ENCODE results near the gene NGDN.

Gene NGDN

DNA sequence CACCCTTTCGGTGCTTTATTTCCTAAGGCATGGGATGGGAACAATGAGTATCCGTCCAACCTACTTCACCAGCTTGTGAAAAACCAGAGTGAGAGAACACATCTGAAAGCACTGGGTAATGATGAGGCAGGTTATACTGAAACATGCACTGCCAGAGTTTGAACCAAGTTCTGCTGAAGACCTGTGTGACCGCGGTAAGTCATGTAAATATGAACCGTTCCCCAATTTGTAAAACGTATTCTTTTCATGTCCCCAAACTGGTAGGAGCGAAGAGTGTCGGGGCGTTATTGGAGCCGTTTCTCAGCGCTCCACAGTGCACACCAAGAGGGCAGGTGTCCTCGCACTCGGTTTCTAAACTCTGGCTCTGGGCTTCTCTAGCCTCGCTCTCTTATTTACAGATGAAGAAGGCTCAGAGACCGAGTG, 788 bp upstream of the NGDN start:
- in situ Hi-C loops (cut with MboI; ENCODE audit: low sequenced_read_pairs), result no loop called here

DNA sequence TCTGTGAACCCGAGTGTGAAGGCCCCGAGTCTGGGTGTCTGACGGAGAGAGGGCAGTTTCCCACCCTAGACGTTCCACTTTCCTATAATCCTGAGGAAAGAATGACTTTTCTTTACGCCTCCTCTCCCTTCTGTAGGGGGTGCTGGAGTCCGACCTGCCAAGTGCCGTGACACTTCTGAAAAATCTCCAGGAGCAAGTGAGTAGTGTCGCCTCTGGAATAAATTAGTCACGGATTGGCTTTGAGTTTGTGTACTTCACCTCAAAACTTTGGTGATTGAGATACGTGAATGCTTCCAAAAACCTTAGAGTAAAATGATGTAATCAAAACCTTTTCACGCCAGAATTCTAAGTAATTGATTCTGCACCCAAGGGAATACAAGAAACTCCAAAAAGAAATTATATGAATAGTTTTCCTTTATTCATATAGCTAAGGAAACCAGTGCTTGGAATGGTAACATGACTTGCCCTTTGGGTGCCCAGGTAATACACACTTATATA, 452 bp downstream of the NGDN start:
- in situ Hi-C loops (cut with MboI; ENCODE audit: low sequenced_read_pairs), result no loop called here

DNA sequence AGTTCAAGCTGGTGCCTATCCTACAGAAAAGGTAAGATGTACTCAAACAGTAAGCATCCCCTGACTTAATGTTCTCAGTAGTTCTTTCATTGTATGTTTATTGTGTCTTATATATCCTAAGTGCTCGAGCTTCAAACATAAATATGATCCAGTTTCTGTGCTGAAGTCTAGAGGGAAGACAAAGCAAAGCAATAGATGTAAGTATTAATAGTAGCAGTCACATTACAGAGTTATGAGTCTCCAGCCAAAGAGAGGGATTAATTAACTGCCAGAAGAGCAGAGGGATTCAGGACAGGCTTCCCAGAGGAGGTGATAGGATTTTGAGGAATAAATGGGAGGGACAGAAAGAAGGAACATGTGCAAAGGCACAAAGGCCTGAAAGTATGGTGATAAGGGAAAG, 1.4 kb downstream of the NGDN start:
- in situ Hi-C loops (cut with MboI; ENCODE audit: low sequenced_read_pairs), result no loop called here

DNA sequence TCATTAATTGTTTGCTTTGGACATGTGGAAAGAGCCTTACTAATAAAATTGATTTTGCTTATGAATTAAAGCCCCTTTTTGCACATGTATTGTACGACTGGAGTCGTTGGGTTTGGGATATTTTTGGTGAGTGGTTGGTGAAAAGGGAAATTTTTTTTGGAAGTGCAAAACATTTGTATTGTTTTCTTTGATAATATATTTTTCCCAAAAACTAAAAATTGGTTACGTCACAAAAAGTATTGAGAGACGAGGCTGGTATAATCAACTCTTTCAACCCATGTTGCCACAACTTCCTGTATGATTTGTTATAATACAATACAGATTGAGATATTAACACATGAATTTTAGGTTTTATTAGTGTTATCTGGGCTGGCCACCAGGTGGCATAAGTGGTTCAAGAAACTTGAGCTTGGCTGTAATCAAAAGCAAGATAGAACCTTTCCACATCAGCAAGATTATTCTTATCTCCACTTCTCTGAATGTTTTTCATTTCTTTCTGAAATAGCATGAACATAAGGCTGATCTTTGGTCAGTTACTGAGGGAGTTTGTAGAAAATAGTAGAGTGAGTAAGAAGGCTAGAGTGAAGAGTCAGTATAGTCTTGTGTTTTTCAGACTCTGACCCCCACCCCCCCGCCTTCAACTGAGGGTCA, 8.7 kb downstream of the NGDN start:
- in situ Hi-C loops (cut with MboI; ENCODE audit: low sequenced_read_pairs), result no loop called here

DNA sequence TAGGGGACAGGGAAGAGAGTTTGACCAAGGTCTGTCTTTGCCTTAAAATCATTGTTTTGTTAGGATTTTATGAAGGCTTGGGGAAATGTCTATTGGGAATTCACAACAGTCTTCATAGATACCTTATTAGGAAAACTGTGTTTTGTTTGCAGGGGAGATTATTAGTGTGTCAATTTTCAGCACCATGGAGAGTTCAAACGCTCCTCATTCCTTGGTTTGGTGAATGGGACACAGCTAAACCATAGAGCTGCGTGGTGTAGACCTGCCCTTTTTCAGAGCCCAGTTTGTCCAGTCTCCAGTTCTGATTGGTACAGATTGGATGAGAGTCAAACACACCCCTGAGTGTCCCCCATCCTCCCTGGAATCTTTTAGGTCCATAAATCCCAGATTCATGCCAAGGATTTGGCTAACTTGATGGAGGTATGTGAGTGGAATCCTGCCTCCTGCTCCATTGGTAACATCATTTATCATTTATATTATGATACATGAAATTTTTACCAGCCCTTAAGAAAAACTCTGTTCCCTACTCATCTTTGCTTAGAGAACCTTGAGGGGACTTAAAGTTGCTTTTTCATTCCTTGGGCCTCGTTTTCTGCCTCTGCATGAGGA, 12.0 kb downstream of the NGDN start:
- in situ Hi-C loops (cut with MboI; ENCODE audit: low sequenced_read_pairs), result loop anchor here (10.0 kb wide), 1 partner anchor 73 kb away; the partner anchor contains the start of genes THTPA and ZFHX2

DNA sequence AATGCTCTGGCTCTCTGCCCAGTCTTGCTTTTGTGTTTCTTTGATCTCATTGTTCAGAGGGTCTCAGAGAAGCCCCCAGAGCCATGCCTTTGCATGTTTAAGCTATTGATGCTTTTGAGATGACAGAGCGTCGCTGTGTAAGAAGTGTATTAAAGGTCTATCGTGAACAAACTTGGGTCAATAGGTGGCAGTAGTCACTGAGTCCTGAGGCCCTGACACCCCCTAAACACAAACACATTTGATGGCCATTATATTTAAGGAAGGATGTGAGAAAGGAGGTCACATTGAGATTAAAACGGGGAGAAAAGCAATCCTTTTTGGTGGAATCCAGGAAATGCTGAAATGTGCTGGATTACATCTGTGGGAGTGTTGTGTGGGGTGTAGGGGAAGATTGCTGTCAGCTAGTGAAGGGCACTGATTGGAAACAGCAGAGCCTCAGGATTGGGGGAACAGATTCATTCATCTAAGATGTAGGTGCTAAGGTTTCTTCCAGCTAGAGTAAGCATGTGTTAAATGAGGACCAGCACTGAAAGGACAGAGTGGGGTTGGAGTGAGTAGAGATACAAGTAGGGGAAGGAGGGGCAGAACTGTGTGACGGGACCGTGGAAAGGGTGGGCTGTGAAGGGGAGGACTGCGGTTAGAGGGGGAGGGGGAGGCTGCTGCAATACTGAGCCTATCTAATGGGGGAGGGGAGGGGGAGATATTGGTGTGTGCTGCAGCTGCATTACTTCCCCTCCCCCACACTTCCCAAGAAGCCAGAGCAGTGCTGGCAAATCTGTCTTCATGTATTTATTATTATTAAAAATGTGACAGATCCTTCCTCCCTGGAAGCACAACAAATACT, 12.7 kb downstream of the NGDN start:
- in situ Hi-C loops (cut with MboI; ENCODE audit: low sequenced_read_pairs), result loop anchor here (10.0 kb wide), 1 partner anchor 73 kb away; the partner anchor contains the start of genes THTPA and ZFHX2

DNA sequence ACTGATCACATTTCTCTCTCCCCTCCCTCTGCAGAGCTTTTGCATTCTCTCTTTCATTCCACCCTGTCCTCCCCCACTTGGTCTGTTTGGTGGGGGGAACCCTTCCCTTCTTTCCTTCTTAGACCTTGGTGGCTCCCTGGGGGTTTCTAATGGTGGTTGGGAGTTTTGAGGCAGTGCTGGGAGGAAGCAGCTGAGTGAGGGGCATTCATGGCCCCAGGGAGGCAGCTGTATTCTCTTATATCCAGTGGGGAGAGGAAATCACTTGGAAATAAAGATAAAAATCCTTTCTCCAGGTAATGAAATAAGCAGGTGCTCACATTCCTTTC, 13.3 kb downstream of the NGDN start:
- in situ Hi-C loops (cut with MboI; ENCODE audit: low sequenced_read_pairs), result loop anchor here (10.0 kb wide), 1 partner anchor 72 kb away; the partner anchor contains the start of genes THTPA and ZFHX2

DNA sequence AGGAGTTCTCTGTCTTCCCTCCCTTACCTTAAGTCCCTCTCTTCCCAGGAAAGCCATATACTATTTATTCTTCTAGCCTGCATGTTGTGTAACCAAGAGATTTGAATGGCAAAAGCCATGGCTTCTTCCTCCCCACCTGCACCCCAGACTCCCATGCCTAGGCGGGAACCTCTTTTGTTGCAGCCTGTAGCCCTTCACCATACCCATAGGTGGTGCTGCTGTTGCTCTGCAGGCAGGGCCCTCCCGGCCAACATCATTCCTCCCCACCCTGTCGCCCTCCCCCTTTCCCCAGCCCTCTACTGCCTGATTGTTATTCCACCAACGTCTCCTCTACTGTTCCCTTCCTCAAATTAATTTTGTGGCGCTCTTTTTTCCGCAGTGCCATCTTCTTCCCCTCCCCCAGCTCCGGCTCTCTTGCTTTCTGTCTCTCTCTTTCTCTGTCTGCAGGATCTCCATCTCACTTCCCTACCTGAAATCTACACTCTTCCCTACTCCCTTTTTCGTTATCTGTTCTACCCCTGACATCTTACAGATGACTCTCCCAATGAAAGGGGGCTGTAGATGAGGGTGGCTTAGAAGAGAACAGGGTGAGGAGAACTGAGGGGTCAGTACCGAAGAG, 13.8 kb downstream of the NGDN start:
- in situ Hi-C loops (cut with MboI; ENCODE audit: low sequenced_read_pairs), result loop anchor here (10.0 kb wide), 1 partner anchor 71 kb away; the partner anchor contains the start of genes THTPA and ZFHX2

DNA sequence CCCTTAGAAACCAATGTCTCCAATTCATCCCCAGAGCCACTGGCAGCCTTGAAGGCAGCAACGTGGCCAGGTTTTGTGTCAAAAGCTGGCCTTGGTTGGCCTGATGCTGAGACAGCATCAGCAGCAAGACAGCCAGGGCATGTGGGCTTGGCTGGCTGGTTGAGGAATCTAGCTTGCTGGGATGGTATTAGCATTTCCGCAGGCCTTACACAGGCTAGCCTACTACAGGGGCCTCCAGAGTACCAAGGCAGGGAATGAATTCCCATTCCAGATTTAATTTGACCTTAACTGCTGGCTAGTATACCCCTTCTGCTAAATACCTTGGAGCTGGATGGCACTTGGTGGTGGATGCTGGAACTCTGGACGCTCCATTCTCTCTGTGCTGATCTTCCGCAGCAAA, 15.8 kb downstream of the NGDN start:
- in situ Hi-C loops (cut with MboI; ENCODE audit: low sequenced_read_pairs), result loop anchor here (10.0 kb wide), 1 partner anchor 69 kb away; the partner anchor contains the start of genes THTPA and ZFHX2

DNA sequence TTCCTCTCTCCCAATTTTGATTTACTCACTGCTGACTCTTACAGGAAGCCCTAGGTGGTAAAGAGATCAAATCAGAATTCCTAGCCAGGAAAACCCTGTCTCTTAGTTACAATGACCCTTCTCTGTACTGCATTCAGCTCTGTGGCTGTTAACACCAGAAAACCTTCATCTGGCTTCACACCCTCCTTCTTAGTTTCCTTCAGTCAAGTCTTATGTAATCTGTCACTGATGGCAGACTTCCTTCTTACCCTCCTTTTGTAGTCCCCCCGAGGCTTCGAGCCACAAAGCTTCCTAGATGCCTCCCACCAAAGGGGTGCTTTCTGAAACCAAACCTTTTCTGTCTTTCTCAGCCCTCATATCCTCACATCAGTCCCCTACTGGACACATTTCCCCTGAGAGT, 16.5 kb downstream of the NGDN start:
- in situ Hi-C loops (cut with MboI; ENCODE audit: low sequenced_read_pairs), result loop anchor here (10.0 kb wide), 1 partner anchor 69 kb away; the partner anchor contains the start of genes THTPA and ZFHX2

DNA sequence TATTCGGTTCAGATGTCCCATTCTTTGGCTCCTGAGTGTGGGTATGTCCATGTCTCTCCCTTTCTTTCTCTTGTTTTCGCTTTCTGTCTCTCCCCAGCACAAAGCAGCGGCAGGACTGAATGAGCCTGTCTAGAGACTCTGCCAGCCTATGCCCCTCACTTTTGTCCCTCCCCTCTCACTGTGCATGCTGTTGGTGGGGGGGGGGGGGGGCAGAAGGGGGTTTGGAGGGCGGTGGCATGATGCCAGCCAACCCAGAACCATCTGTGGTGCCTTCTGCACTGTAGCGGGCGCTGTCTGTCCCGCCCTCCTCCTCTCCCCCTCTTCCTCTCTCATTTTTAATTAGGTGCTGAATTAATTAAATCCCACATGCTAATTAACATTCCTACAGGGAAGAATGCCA, 17.7 kb downstream of the NGDN start:
- in situ Hi-C loops (cut with MboI; ENCODE audit: low sequenced_read_pairs), result loop anchor here (10.0 kb wide), 1 partner anchor 68 kb away; the partner anchor contains the start of genes THTPA and ZFHX2

DNA sequence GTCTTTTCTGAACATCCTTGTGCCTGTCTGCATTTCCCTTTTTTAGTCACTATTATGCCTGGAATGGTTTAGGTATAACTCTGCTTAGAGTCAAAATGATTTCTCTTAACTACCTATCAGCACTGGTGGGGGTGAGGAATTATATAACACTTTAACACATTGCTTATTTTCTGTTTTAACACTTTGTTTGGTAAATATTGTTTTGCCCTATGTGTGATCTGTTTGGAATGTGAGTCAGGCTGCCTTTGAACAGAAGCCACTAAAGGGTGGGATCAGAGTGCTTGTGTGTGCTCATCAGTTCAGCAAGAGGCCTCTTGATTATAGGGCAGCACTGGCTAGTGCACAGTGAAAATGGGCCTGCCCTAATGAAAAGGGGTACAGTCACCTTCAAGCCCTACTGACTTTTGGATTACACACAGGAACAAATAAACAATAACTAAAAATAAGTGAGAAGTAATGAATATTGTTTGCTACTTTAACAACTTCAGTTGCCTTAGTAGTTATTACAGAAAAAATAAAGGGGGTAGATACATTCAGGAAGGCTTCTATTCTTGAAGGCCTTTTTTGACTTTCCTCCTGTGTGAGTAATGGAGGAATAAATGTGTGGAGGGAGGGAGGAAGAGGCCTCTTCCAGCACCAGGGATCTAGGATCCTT, 23.2 kb downstream of the NGDN start:
- in situ Hi-C loops (cut with MboI; ENCODE audit: low sequenced_read_pairs), result no loop called here

DNA sequence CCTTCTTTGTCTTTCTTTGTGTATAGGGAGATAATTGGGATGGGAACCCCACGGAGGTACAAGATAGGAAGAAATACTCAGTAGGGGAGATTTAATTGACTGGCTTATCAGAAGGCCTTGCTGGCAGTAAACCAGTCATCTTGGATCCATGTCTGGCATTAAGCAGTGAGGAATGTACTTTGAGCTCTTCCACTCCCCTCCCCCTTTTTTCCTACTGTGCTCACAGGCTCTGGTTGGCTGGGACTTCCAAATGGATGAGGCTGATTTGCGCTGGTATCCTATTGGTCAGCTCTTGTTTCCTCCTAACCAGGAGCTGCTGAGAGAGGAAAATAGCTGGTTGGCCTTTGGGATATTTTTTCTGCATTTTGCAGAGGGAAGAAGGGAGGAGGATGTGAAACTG, 24.7 kb downstream of the NGDN start:
- in situ Hi-C loops (cut with MboI; ENCODE audit: low sequenced_read_pairs), result no loop called here

DNA sequence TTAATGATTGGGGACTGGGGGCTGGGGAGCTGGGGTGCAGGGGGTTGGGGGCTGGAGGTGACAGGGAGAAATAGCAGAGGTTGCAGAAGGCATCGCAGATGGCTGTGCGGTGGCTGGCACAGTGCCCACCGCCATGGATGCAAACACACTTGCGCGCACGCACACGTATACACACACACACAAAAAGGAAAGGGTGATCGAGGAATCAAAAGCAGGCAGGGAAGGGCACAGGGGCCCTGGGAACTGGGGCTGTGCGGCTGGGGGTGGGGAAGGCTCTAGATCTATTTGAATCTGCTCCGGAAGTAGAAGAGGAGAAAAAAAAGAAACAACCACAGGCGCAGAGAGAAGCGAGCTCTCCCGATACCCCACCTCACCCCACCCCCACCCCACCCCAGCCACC, 42.7 kb downstream of the NGDN start:
- in situ Hi-C loops (cut with MboI; ENCODE audit: low sequenced_read_pairs), result no loop called here

DNA sequence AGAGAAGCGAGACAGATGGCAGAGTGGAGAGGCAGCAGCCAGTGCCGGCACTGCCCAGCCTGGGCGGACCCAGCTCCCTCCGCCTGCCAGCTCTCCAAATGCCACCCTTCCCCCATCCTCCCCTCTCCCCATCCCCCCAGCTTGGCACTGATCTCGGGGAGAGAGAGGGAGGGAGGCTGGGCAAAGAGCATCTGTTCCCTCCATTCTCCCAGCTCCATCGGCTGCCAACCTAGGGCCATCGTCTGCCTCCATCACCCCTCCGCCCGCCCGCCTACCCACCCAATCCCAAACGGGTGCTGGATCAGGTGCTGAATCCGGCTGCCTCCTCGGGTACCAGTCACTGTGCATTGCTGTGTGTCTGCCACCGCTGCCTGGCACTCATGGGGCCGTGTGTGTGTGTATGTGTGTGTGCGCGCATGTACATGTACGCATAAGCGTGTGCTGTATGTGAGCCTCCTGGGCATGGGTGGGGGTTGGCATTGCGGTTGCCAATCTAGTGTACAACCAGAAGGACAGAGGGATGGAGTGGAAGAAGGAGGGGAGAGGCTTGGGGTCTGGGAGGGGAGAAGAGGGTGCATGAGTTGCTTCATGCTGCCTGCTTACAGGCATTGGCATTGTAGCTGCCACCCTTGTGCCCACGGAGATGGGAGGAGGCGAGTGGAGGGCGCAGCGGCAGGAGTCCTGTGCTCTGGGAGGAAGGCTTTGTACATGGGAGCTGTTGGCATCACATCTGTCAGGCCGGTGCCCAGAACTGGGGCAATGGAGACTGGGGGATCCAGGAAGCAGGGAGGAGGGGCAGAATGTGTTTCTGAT, 43.7 kb downstream of the NGDN start:
- in situ Hi-C loops (cut with MboI; ENCODE audit: low sequenced_read_pairs), result no loop called here

DNA sequence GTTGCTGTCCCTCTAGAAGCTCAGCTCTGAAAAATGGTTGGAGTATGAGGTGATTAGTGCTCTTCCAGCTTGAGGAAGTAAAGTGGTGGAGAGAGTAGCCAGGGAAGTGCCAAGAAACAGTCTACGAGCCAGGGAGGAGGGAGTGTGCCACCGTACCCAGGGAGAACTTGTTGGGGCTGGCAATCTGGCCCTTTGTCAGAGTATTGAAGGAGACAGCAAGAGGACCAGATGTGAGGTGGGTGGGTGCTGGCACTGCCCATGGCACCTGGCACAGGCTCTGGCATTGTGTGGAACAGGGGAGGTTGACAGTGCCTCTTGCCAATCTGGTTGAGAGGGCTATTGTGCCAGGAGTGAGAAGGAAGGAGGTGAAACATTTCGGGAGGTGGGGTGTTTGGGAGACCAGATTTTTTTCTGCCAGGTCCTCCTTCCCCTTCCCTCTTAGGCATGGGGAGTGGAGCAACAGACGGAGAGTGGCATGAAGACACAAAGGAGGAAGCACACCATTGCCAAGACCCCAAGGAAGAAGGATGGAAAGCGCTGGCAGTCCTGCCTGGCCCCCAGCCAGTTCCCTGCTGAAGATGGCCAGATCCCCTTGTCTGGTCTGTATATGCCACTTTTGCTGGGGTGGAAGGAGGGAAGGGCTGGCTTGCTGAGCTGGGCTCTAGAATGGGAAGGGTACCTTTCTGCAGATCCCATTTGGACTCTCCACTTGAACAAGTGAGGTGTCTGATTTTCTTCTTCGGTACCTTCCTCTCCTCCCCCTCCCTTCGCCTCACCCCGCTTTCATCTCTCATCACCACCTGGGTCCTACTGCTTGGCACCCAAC, 44.5 kb downstream of the NGDN start:
- in situ Hi-C loops (cut with MboI; ENCODE audit: low sequenced_read_pairs), result no loop called here

DNA sequence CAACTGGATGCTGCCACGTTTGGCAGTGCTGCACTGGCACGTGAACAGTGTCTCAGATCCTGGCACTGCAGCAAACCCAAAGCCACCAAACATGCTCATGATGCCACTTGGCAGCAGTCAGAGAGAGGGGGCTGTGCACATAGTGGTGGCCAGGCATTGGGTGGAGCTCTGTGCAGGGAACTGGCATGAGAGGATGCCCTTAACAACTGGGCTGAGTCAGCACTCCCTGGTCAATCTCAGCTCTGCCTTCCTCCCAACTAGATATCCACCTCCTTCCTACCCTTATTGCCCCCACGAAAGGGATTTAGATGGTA, 45.1 kb downstream of the NGDN start:
- in situ Hi-C loops (cut with MboI; ENCODE audit: low sequenced_read_pairs), result no loop called here

DNA sequence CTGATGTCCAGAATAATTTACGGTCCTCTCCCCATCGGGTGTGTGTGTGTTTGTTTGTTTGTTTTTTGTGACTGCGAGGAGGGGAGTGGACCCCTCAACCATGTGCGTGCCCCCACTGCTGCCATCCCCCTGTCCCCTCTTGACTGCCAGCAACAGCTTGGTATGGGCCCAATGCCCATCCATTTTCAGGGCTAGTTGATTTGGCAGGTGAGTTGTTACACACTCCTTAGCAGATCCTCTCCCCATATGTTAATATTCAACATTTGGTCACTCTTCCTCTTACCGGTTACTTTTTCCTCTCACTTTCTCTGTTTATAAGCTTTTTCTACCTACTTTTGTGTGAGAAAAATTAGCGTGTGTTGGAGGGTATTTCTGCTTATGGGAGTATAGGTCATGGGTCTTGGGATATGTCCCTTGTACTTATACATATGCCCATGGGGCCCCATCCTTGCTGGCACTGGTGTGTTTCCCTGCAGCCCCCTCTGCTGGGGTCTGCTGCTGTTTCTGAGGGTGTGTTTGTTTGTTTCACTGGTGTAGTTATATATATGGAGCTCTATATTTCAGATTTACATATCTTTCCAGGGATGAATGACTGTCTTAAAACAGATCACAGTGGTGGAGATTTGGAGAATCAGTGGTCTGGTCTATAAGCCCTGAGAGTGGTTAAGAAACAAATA, 48.3 kb downstream of the NGDN start:
- in situ Hi-C loops (cut with MboI; ENCODE audit: low sequenced_read_pairs), result no loop called here
